H9 (cell line): ENCODE measurements around the gene SLC4A2. TPM values are rescaled to one million over a fixed set of nuclear protein-coding genes. Genes with fewer than 3 reads are reported as not detected.

ENCODE experiments used
- DNase-seq: peaks from one replicate; pipeline ENCODE4 v3.0.0-alpha.2; 2017
- H2AFZ ChIP-seq: one replicate; pipeline ENCODE4 v1.6.1; 2013; ENCODE audit warnings: mild to moderate bottlenecking, low read length, control low read depth, moderate library complexity
- H2AK5ac ChIP-seq: 2 replicates; pipeline ENCODE4 v1.6.1; 2013; ENCODE audit warnings: low read length, control low read depth, mixed read lengths; ENCODE audit not compliant: insufficient read length
- H2BK120ac ChIP-seq: one replicate; pipeline ENCODE4 v1.6.1; 2013; ENCODE audit warnings: low read depth, mild to moderate bottlenecking, low read length, control low read depth, inconsistent platforms; ENCODE audit not compliant: poor library complexity, severe bottlenecking
- H2BK12ac ChIP-seq: 2 replicates; pipeline ENCODE4 v1.6.1; 2013; ENCODE audit warnings: low read length, control low read depth, mixed read lengths, low read depth; ENCODE audit not compliant: insufficient read length
- H2BK15ac ChIP-seq: 2 replicates; pipeline ENCODE4 v1.6.1; 2013; ENCODE audit warnings: low read depth, low read length, control low read depth
- H2BK20ac ChIP-seq: one replicate; pipeline ENCODE4 v1.6.1; 2013; ENCODE audit warnings: low read depth, mild to moderate bottlenecking, low read length, control low read depth, inconsistent platforms; ENCODE audit not compliant: poor library complexity, severe bottlenecking
- H2BK5ac ChIP-seq: 2 replicates; pipeline ENCODE4 v1.6.1; 2013; ENCODE audit warnings: low read length, control low read depth, mixed read lengths; ENCODE audit not compliant: insufficient read length
- H3K14ac ChIP-seq: 2 replicates; pipeline ENCODE4 v1.6.1; 2013; ENCODE audit warnings: low read length, control low read depth; ENCODE audit not compliant: insufficient read depth
- H3K18ac ChIP-seq: 2 replicates; pipeline ENCODE4 v1.6.1; 2013; ENCODE audit warnings: low read depth, mild to moderate bottlenecking, mixed read lengths, low read length, control low read depth; ENCODE audit not compliant: insufficient read length
- H3K23ac ChIP-seq: 2 replicates; pipeline ENCODE4 v1.6.1; 2013; ENCODE audit warnings: low read length, control low read depth, mixed read lengths, low read depth; ENCODE audit not compliant: insufficient read length
- H3K23me2 ChIP-seq: 2 replicates; pipeline ENCODE4 v1.6.1; 2013; ENCODE audit warnings: low read depth, mild to moderate bottlenecking, mixed read lengths, low read length, control low read depth; ENCODE audit not compliant: insufficient read length, poor library complexity, severe bottlenecking
- H3K27ac ChIP-seq: 2 replicates; pipeline ENCODE4 v1.5.1; 2013; ENCODE audit warnings: low read length, control low read depth, mixed read lengths, low read depth; ENCODE audit not compliant: insufficient read length
- H3K27me3 ChIP-seq: 2 replicates; pipeline ENCODE4 v1.6.1; 2013; ENCODE audit warnings: low read length, control low read depth, inconsistent platforms; ENCODE audit not compliant: insufficient read depth
- H3K4ac ChIP-seq: 2 replicates; pipeline ENCODE4 v1.6.1; 2013; ENCODE audit warnings: low read depth, mild to moderate bottlenecking, control low read depth, inconsistent platforms, low read length, moderate library complexity
- H3K4me1 ChIP-seq: 2 replicates; pipeline ENCODE4 v1.6.1; 2013; ENCODE audit warnings: low read length, control low read depth, inconsistent platforms; ENCODE audit not compliant: insufficient read depth
- H3K4me2 ChIP-seq: 2 replicates; pipeline ENCODE4 v1.6.1; 2013; ENCODE audit warnings: low read length, control low read depth, mixed read lengths; ENCODE audit not compliant: insufficient read length, insufficient read depth
- H3K56ac ChIP-seq: 2 replicates; pipeline ENCODE4 v1.6.1; 2013; ENCODE audit warnings: low read depth, mild to moderate bottlenecking, mixed read lengths, low read length, control low read depth; ENCODE audit not compliant: insufficient read length
- H3K79me1 ChIP-seq: 2 replicates; pipeline ENCODE4 v1.6.1; 2013; ENCODE audit warnings: low read depth, mild to moderate bottlenecking, moderate library complexity, low read length, control low read depth, inconsistent platforms; ENCODE audit not compliant: insufficient read depth, poor library complexity, severe bottlenecking
- H3K79me2 ChIP-seq: 2 replicates; pipeline ENCODE4 v1.6.1; 2013; ENCODE audit warnings: low read length, control low read depth, inconsistent platforms; ENCODE audit not compliant: insufficient read depth
- H3K9ac ChIP-seq: 2 replicates; pipeline ENCODE4 v1.6.1; 2013; ENCODE audit warnings: low read length, control low read depth, mixed read lengths; ENCODE audit not compliant: insufficient read length; ENCODE audit errors: extremely low read depth
- H3K9me3 ChIP-seq: one replicate; pipeline ENCODE4 v1.6.1; 2013; ENCODE audit warnings: low read depth, low read length, inconsistent platforms; ENCODE audit not compliant: control insufficient read depth
- H3T11ph ChIP-seq: one replicate; pipeline ENCODE4 v1.6.1; 2013; ENCODE audit warnings: mild to moderate bottlenecking, low read length, control low read depth, inconsistent platforms
- H4K20me1 ChIP-seq: one replicate; pipeline ENCODE4 v1.6.1; 2013; ENCODE audit not compliant: control insufficient read depth, insufficient read length, insufficient read depth
- H4K5ac ChIP-seq: 2 replicates; pipeline ENCODE4 v1.6.1; 2013; ENCODE audit warnings: low read depth, mild to moderate bottlenecking, mixed read lengths, low read length, control low read depth; ENCODE audit not compliant: insufficient read length
- H4K8ac ChIP-seq: replicated peaks from 2 replicates; pipeline ENCODE4 v1.6.1; 2013; ENCODE audit warnings: low read length, control low read depth, mixed read lengths, low read depth; ENCODE audit not compliant: insufficient read length
- H4K91ac ChIP-seq: 2 replicates; pipeline ENCODE4 v1.6.1; 2013; ENCODE audit warnings: low read depth, mild to moderate bottlenecking, moderate library complexity, mixed read lengths, low read length, control low read depth; ENCODE audit not compliant: insufficient read length
- H3K27ac Mint-ChIP-seq, 3 experiments: 2 replicates in 2 of 3; 3 replicates in 1 of 3; pipeline ENCODE4 v1.8.0; 2020 to 2021; ENCODE audit warnings: mixed read lengths in 3 of 3, mild to moderate bottlenecking in 1 of 3, moderate library complexity in 1 of 3
- H3K27me3 Mint-ChIP-seq: 2 replicates; pipeline ENCODE4 v1.8.0; 2021; ENCODE audit warnings: low read depth, mild to moderate bottlenecking, moderate library complexity, mixed read lengths
- H3K36me3 Mint-ChIP-seq, 3 experiments: 2 replicates in 2 of 3; 3 replicates in 1 of 3; pipeline ENCODE4 v1.8.0; 2020 to 2021; ENCODE audit warnings: low read depth in 3 of 3, mixed read lengths in 3 of 3; ENCODE audit not compliant: insufficient read depth in 1 of 3
- H3K4me1 Mint-ChIP-seq, 2 experiments: 2 replicates each; pipeline ENCODE4 v1.8.0; 2020; ENCODE audit warnings: mixed read lengths in 2 of 2
- H3K4me3 Mint-ChIP-seq, 2 experiments: 2 replicates in 1 of 2; 3 replicates in 1 of 2; pipeline ENCODE4 v1.8.0; 2020 to 2021; ENCODE audit warnings: mild to moderate bottlenecking in 2 of 2, mixed read lengths in 2 of 2, moderate library complexity in 1 of 2
- H3K9me3 Mint-ChIP-seq, 2 experiments: 2 replicates in 1 of 2; 3 replicates in 1 of 2; pipeline ENCODE4 v1.8.0; 2020; ENCODE audit warnings: mild to moderate bottlenecking in 2 of 2, mixed read lengths in 2 of 2, moderate library complexity in 1 of 2
- WGBS: extraction: QIAGEN DNeasy Blood & Tissue Kit; methylation state at CpG from one replicate; pipeline ENCODE4 v1.1.7; 2013; ENCODE audit warnings: missing lambda C conversion rate, low lambda C conversion rate, mixed read lengths; ENCODE audit not compliant: insufficient read length; ENCODE audit errors: extremely low coverage; 5-methylcytosine and 5-hydroxymethylcytosine counted together
- total RNA-seq: library from RNA; stranded (reverse); gene quantifications from 2 replicates; pipeline ENCODE4 v1.2.1, GENCODE V29; 2021
- TF ChIP-seq, protein P1 (sequence below): fragments of 200-600 bp; sonication (generic); conservative IDR thresholded peaks from 3 replicates; pipeline ENCODE4 v1.8.0; 2021; ENCODE audit warnings: antibody characterized with exemption, mild to moderate bottlenecking

The SLC4A2 gene
- total RNA-seq, 1 experiment from 2014 or later: 136 TPM

DNA sequence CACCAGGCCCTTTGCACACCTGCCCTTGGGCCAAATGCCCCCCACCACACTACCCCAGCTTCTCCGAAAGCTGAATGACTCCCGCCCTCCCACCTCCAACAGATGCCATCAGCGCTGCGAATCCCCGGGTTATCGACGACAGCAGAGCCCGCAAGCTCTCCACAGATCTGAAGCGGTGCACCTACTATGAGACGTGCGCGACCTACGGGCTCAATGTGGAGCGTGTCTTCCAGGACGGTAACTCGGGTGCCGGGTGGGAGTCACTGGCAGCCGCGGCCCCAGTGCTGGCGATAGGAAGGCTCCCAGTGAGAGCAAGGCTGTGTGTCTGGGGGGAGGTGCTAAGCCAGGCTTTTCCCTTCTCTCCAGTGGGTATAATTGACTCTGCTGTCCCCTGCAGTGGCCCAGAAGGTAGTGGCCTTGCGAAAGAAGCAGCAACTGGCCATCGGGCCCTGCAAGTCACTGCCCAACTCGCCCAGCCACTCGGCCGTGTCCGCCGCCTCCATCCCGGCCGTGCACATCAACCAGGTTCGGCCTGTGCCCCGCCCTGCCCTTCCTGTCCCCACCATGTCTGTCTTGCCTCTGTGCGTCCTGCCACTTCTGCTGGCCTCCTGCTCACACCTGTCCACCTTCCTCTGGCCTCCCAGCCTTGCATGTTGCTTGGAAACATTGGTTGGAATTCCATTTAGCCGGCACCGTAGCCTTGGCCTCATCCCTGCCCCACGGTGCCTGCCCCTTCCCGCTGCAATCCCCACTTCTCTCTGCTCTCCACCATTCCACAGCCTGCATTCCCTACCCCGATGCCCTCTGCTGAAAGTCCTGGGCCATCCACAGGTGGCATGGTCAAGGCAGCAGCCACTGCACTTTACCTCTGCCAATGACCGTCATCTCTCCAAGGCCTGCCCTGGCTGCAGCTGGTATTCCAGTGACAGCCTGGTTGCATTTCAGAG lies 59.0 kb downstream of the SLC4A2 start:
- Histone ChIP-seq H2BK5ac (no peak overlapping the region), H4K5ac (no peak overlapping the region), H2BK15ac (no peak overlapping the region), H2BK12ac (no peak overlapping the region), H3K4me2 (no peak overlapping the region), H3K4ac (no peak overlapping the region), H3K9ac (no peak overlapping the region), H2AFZ (no peak overlapping the region), H3K9me3 (no peaks in the 10 kb centered on the region), H3K27me3 (no peaks in the 10 kb centered on the region), H3K23me2 (no peaks in the 10 kb centered on the region), H2AK5ac (no peak overlapping the region), H3K79me2 (no peaks in the 10 kb centered on the region; the same call in 1 of the 2 replicates), H2BK20ac (no peak overlapping the region), H3K79me1 (peaks cover 3% of the 10 kb centered on the region), H3T11ph (no peak overlapping the region), H2BK120ac (no peak overlapping the region), H4K8ac (no peak overlapping the region), H3K14ac (no peak overlapping the region), H4K91ac (no peak overlapping the region), H3K23ac (no peak overlapping the region), H3K18ac (no peak overlapping the region), H3K56ac (no peak overlapping the region), H3K4me1 (peaks cover 7% of the 10 kb centered on the region; the same call in 1 of the 2 replicates), H3K27ac (no peak overlapping the region), H4K20me1 (peaks cover 4% of the 10 kb centered on the region)
- Mint-ChIP-seq H3K36me3 (peaks cover 24 to 43% (median 36%) of the 10 kb centered on the region in 3 experiments), H3K27ac (no peak overlapping the region), H3K27me3 (peaks cover 6% of the 10 kb centered on the region), H3K4me1 (peaks cover 13 to 15% of the 10 kb centered on the region in 2 experiments), H3K9me3 (no peaks in the 10 kb centered on the region), H3K4me3 (no peak overlapping the region; a peak in 2 of 5 replicates)
- TF ChIP-seq, protein P1, sequence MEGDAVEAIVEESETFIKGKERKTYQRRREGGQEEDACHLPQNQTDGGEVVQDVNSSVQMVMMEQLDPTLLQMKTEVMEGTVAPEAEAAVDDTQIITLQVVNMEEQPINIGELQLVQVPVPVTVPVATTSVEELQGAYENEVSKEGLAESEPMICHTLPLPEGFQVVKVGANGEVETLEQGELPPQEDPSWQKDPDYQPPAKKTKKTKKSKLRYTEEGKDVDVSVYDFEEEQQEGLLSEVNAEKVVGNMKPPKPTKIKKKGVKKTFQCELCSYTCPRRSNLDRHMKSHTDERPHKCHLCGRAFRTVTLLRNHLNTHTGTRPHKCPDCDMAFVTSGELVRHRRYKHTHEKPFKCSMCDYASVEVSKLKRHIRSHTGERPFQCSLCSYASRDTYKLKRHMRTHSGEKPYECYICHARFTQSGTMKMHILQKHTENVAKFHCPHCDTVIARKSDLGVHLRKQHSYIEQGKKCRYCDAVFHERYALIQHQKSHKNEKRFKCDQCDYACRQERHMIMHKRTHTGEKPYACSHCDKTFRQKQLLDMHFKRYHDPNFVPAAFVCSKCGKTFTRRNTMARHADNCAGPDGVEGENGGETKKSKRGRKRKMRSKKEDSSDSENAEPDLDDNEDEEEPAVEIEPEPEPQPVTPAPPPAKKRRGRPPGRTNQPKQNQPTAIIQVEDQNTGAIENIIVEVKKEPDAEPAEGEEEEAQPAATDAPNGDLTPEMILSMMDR: no peak
- no peak for DNase-seq
- WGBS: no CpG with 5 or more reads among the region's 38 CpGs
